ENCODE data around the gene ATG7.

DNA sequence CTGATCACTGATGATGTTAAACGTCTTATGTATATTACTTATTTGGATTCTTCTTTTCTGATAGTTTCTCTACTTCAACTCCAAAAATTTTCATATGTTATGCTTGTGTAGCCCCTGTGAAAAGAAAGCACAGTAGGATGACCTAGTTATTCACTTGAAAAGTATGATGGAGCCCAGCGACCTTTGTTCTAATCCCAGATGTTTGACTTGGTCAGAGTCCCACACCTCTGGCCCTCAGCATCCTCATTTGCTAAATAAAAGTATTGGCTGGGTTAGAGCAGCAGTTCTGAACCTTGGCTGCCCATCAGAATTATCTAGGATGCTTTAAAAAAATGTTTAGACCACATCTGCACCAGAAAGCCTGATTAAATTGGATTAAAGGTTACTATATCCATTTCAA, 173.7 kb downstream of the ATG7 start:
- TF ChIP-seq, protein P1, sequence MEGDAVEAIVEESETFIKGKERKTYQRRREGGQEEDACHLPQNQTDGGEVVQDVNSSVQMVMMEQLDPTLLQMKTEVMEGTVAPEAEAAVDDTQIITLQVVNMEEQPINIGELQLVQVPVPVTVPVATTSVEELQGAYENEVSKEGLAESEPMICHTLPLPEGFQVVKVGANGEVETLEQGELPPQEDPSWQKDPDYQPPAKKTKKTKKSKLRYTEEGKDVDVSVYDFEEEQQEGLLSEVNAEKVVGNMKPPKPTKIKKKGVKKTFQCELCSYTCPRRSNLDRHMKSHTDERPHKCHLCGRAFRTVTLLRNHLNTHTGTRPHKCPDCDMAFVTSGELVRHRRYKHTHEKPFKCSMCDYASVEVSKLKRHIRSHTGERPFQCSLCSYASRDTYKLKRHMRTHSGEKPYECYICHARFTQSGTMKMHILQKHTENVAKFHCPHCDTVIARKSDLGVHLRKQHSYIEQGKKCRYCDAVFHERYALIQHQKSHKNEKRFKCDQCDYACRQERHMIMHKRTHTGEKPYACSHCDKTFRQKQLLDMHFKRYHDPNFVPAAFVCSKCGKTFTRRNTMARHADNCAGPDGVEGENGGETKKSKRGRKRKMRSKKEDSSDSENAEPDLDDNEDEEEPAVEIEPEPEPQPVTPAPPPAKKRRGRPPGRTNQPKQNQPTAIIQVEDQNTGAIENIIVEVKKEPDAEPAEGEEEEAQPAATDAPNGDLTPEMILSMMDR (IDR thresholded peaks at IDR 0.05), result no peak
- no peak for TF ChIP-seq POLR2A (IDR thresholded peaks at IDR 0.05)

Data from thyroid gland (tissue), 4 donors.